RWPE1 (cell line): ENCODE measurements around the gene TTC5.

ENCODE experiments used
- CTCF ChIA-PET: fragments of 350-600 bp; sonication (Branson Sonifier 250); formaldehyde crosslinking; extraction: SDS; loops from one replicate; lab custom pipeline; 2021; lab: Yijun Ruan, JAX
- POLR2A ChIA-PET: fragments of 400-600 bp; formaldehyde crosslinking; extraction: SDS; loops from one replicate; lab custom pipeline; 2020; ENCODE audit warnings: antibody characterized with exemption; ENCODE audit not compliant: low non-redundant PET; lab: Yijun Ruan, JAX
- DNase-seq: peaks from one replicate; pipeline ENCODE4 v3.0.0; 2012; ENCODE audit warnings: low spot score
- H3K27ac ChIP-seq: fragments of 450-650 bp; 2 replicates; pipeline ENCODE4 v1.5.1; 2017
- TF ChIP-seq, protein P1 (sequence below): fragments of 450-650 bp; conservative IDR thresholded peaks from 2 replicates; pipeline ENCODE4 v1.5.1; 2017; ENCODE audit warnings: low read depth, mild to moderate bottlenecking

Gene TTC5

DNA sequence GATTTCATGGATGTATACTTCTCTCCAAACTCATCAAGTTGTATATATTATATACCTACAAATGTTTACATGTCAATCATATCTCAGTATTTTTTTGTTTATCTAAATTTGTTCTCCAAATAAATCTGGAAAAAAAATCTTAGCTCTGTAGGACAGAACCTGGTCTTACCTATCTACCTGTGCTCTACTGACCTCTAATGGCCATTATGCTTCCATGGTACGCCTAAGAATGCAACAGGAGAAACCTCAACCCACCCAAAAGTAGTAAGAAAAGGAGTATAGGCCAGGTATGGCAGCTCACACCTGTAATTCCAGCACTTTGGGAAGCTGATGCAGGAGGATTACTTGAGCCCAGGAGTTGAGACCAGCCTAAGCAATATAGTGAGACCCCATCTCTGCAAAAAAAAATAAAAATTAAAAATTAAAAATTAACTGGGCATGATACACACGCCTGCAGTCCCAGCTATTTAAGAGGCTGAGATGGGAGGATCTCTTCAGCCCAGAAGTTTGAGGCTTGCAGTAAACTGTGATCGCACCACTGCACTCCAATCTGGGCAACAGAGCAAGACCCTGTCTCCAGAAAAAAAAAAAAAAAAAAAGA, 58.0 kb downstream of the TTC5 start:
- peak; percentile 33 for DNase-seq
- CTCF ChIA-PET = interaction anchor here (0.6 to 0.7 kb wide), 2 partner anchors 60 to 70 kb away, joined by 3 to 6 read pairs; no protein-coding TSS in a partner anchor
- TF ChIP-seq, protein P1, sequence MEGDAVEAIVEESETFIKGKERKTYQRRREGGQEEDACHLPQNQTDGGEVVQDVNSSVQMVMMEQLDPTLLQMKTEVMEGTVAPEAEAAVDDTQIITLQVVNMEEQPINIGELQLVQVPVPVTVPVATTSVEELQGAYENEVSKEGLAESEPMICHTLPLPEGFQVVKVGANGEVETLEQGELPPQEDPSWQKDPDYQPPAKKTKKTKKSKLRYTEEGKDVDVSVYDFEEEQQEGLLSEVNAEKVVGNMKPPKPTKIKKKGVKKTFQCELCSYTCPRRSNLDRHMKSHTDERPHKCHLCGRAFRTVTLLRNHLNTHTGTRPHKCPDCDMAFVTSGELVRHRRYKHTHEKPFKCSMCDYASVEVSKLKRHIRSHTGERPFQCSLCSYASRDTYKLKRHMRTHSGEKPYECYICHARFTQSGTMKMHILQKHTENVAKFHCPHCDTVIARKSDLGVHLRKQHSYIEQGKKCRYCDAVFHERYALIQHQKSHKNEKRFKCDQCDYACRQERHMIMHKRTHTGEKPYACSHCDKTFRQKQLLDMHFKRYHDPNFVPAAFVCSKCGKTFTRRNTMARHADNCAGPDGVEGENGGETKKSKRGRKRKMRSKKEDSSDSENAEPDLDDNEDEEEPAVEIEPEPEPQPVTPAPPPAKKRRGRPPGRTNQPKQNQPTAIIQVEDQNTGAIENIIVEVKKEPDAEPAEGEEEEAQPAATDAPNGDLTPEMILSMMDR = 0 out of 2 replicates have a peak, but pooled peaks have one; percentile 12
- POLR2A ChIA-PET = no interaction called here
- no peak overlapping the region for H3K27ac ChIP-seq
